ENCODE results near the gene NHSL1.

Gene NHSL1

GRCh38 chr6:138510093-138510492 is 10.8 kb upstream of the NHSL1 start:
- POLR2A ChIA-PET = no interaction called here
- TF ChIP-seq, protein P1, sequence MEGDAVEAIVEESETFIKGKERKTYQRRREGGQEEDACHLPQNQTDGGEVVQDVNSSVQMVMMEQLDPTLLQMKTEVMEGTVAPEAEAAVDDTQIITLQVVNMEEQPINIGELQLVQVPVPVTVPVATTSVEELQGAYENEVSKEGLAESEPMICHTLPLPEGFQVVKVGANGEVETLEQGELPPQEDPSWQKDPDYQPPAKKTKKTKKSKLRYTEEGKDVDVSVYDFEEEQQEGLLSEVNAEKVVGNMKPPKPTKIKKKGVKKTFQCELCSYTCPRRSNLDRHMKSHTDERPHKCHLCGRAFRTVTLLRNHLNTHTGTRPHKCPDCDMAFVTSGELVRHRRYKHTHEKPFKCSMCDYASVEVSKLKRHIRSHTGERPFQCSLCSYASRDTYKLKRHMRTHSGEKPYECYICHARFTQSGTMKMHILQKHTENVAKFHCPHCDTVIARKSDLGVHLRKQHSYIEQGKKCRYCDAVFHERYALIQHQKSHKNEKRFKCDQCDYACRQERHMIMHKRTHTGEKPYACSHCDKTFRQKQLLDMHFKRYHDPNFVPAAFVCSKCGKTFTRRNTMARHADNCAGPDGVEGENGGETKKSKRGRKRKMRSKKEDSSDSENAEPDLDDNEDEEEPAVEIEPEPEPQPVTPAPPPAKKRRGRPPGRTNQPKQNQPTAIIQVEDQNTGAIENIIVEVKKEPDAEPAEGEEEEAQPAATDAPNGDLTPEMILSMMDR (IDR thresholded peaks at IDR 0.05; ENCODE audit: control extremely low read depth, extremely low read depth, low read depth, missing control alignments) = no peak
- CTCF ChIA-PET = interaction anchor here (0.6 to 7.7 kb wide), 33 partner anchors 8 to 457 kb away, joined by 3 to 93 read pairs (median 5); partner anchors contain the start of genes HEBP2 and NHSL1
- no peak for DNase-seq (ENCODE audit: extremely low spot score)

GRCh38 chr6:138509371-138509770 is 10.1 kb upstream of the NHSL1 start:
- ChIA-PET POLR2A (no interaction called here), CTCF (interaction anchor here (0.6 to 7.7 kb wide), 40 partner anchors 9 to 456 kb away, joined by 3 to 93 read pairs (median 4); partner anchors contain the start of genes HEBP2 and NHSL1)
- peak; percentile 28 for DNase-seq (ENCODE audit: extremely low spot score)
- TF ChIP-seq, protein P1 (IDR thresholded peaks at IDR 0.05; ENCODE audit: control extremely low read depth, extremely low read depth, low read depth, missing control alignments) = peak; percentile 63

GRCh38 chr6:138508676-138508988 is 9.3 kb upstream of the NHSL1 start:
- POLR2A ChIA-PET = interaction anchor here (0.6 kb wide), 1 partner anchor 76 kb away, joined by 3 read pairs; no protein-coding TSS in a partner anchor
- CTCF ChIA-PET = interaction anchor here (0.9 to 7.7 kb wide), 32 partner anchors 9 to 456 kb away, joined by 3 to 93 read pairs (median 5); partner anchors contain the start of genes HEBP2 and NHSL1
- TF ChIP-seq, protein P1 (IDR thresholded peaks at IDR 0.05; ENCODE audit: control extremely low read depth, extremely low read depth, low read depth, missing control alignments) = no peak
- DNase-seq (ENCODE audit: extremely low spot score) = no peak

GRCh38 chr6:138507977-138508675 is 8.8 kb upstream of the NHSL1 start:
- POLR2A ChIA-PET = interaction anchor here (0.6 kb wide), 1 partner anchor 76 kb away, joined by 3 read pairs; no protein-coding TSS in a partner anchor
- TF ChIP-seq, protein P1 (IDR thresholded peaks at IDR 0.05; ENCODE audit: control extremely low read depth, extremely low read depth, low read depth, missing control alignments) = no peak
- no peak for DNase-seq (ENCODE audit: extremely low spot score)
- CTCF ChIA-PET = interaction anchor here (0.9 to 7.7 kb wide), 20 partner anchors 8 to 403 kb away, joined by 3 to 93 read pairs (median 8); partner anchors contain the start of gene NHSL1

DNA sequence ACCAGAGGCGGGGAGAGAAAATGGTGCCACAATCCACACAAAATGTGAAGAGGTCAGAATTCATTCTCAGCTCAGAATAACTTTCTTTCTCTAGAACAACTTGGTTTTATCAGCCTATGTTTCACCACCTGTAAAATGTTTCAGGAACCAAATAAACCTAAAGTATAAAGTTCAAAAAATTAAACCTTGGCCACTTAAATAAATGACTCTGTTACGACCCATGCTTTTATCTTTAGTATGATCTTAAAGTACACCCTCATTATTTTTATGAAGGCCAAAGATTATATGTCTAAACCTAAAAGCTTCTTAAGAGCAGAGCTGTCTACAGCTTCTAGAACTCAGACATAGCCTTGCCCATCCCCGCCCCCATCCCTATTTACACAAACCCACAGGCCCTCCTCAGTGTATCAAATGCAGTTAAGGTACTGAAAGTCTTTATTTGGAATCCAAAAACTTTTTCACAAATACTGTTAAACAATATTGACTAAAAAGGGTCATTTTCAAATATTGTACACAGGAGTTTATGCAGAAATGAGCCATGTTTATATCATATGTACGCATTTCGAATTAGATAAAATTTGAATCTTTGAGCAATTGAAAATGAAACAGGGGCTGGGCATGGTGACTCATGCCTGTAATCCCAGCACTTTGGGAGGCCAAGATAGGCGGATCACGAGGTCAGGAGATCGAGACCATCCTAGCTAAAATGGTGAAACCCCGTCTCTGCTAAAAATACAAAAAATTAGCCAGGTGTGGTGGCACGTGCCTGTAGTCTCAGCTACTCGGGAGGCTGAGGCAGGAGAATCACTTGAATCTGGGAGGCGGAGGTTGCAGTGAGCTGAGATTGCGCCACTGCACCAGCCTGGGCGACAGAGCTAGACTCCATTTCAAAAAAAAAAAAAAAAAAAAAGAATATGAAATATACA is 5.7 kb upstream of the NHSL1 start:
- ChIA-PET CTCF (interaction anchor here (0.9 to 1.7 kb wide), 4 partner anchors 52 to 389 kb away, joined by 3 to 4 read pairs (median 4); partner anchors contain the start of gene HEBP2), POLR2A (no interaction called here)
- TF ChIP-seq, protein P1 (IDR thresholded peaks at IDR 0.05; ENCODE audit: control extremely low read depth, extremely low read depth, low read depth, missing control alignments) = no peak

More for the DNA sequence above, 5.7 kb upstream of the NHSL1 start:
- no peak for DNase-seq (ENCODE audit: extremely low spot score)
